Measurements from ENCODE around the gene TNFRSF12A.

GRCh38 chr16:3057181-3058138, 37.3 kb downstream of the TNFRSF12A start:
- TF ChIP-seq ATF3 (CRISPR knock-in tag; conservative IDR thresholded peaks at IDR 0.05) (no peak), PRRX2 (CRISPR knock-in tag; IDR thresholded peaks at IDR 0.05) (no peak), TP53 (CRISPR knock-in tag; IDR thresholded peaks at IDR 0.05) (no peak)
